ENCODE measurements around the gene TTC39B.

The TTC39B gene

DNA sequence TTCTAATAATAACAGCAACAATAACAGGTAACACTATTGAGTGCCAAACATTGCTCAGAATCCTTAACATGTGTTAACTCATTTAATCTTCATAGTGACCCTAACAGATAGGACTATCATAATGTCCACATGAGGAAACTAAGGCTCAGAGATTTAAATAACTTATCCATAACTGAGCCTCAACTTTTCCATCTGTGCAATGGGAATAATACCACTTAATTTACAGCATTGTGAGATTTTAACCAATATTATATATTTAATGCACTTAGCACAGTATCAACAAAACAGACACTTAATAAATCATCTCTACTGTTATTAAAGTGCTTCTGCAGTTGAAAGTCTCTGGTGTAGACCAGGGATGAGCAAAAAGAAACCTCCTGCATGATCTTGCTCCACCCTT lies 28.2 kb downstream of the TTC39B start:
- CTCF ChIA-PET = interaction anchor here (1.0 kb wide), 1 partner anchor 17 kb away, joined by 4 read pairs; no protein-coding TSS in a partner anchor

DNA sequence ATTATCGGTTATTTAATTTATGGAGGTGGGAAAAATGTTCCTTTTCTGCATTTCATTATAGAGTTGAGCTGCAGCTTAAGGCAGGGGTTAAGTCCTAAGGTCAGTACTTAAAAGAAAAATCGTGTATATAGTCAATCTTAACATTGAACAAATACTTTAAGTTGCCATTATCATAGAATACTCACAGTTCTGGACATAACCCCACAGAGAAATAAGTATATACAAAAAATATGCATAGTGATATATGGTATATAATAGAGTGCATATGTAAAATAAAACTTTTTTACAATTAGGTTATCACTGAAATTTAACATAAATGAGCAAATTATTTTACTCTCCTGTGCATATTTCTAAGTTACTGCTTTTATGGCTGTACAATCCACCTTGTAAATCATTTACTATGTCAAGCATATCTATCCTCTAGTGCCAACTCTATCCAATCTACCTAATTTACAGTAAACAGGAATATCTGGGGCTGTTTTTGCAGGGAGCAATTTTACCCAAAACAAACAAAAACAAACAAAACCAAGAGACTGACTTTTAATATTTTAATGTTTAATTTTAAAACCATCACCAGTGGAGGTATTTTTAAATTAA lies 28.8 kb downstream of the TTC39B start:
- POLR2A ChIA-PET = interaction anchor here (1.0 kb wide), 1 partner anchor 29 kb away, joined by 3 read pairs; the partner anchor contains the start of gene TTC39B
- Histone ChIP-seq H3K4me1 (ENCODE audit: control insufficient read depth, insufficient read depth, low read length) (no peaks in the 10 kb centered on the region), H3K36me3 (ENCODE audit: control insufficient read depth in 2 of 2, insufficient read depth in 1 of 2, low read length in 2 of 2) (no peaks in the 10 kb centered on the region), H3K4me3 (ENCODE audit: low read depth, low read length) (no peak overlapping the region), H3K9me3 (ENCODE audit: control insufficient read depth, insufficient read depth, low read depth, low read length) (no peaks in the 10 kb centered on the region), H3K27ac (ENCODE audit: extremely low read depth, low read depth, low read length) (no peak overlapping the region)
- TF ChIP-seq, protein P1, sequence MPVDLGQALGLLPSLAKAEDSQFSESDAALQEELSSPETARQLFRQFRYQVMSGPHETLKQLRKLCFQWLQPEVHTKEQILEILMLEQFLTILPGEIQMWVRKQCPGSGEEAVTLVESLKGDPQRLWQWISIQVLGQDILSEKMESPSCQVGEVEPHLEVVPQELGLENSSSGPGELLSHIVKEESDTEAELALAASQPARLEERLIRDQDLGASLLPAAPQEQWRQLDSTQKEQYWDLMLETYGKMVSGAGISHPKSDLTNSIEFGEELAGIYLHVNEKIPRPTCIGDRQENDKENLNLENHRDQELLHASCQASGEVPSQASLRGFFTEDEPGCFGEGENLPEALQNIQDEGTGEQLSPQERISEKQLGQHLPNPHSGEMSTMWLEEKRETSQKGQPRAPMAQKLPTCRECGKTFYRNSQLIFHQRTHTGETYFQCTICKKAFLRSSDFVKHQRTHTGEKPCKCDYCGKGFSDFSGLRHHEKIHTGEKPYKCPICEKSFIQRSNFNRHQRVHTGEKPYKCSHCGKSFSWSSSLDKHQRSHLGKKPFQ (tag by site-specific recombination; IDR thresholded peaks at IDR 0.05) = no peak
- TF ChIP-seq ZNF223 (tag by site-specific recombination; IDR thresholded peaks at IDR 0.05) = no peak
- CTCF ChIA-PET = interaction anchor here (0.6 to 1.3 kb wide), 9 partner anchors 9 to 138 kb away, joined by 3 to 6 read pairs (median 4); no protein-coding TSS in a partner anchor

More for the DNA sequence above, 28.2 kb downstream of the TTC39B start:
- Histone ChIP-seq H3K27ac (ENCODE audit: extremely low read depth, low read depth, low read length) (no peak overlapping the region), H3K36me3 (ENCODE audit: control insufficient read depth in 2 of 2, insufficient read depth in 1 of 2, low read length in 2 of 2) (no peaks in the 10 kb centered on the region), H3K4me1 (ENCODE audit: control insufficient read depth, insufficient read depth, low read length) (no peaks in the 10 kb centered on the region), H3K9me3 (ENCODE audit: control insufficient read depth, insufficient read depth, low read depth, low read length) (no peaks in the 10 kb centered on the region), H3K4me3 (ENCODE audit: low read depth, low read length) (no peak overlapping the region)
- POLR2A ChIA-PET = interaction anchor here (0.6 kb wide), 1 partner anchor 41 kb away, joined by 5 read pairs; no protein-coding TSS in a partner anchor
- no peak for TF ChIP-seq WT1 (tag by site-specific recombination; IDR thresholded peaks at IDR 0.05)
- no peak for TF ChIP-seq ZNF843 (tag by site-specific recombination; IDR thresholded peaks at IDR 0.05)
- TF ChIP-seq ZNF629 (tag by site-specific recombination; IDR thresholded peaks at IDR 0.05) = no peak
- no peak for TF ChIP-seq ZNF776 (tag by site-specific recombination; IDR thresholded peaks at IDR 0.05; ENCODE audit: borderline replicate concordance)
- TF ChIP-seq ZNF169 (tag by site-specific recombination; IDR thresholded peaks at IDR 0.05) = no peak
- TF ChIP-seq ZNF549 (tag by site-specific recombination; IDR thresholded peaks at IDR 0.05) = no peak

DNA sequence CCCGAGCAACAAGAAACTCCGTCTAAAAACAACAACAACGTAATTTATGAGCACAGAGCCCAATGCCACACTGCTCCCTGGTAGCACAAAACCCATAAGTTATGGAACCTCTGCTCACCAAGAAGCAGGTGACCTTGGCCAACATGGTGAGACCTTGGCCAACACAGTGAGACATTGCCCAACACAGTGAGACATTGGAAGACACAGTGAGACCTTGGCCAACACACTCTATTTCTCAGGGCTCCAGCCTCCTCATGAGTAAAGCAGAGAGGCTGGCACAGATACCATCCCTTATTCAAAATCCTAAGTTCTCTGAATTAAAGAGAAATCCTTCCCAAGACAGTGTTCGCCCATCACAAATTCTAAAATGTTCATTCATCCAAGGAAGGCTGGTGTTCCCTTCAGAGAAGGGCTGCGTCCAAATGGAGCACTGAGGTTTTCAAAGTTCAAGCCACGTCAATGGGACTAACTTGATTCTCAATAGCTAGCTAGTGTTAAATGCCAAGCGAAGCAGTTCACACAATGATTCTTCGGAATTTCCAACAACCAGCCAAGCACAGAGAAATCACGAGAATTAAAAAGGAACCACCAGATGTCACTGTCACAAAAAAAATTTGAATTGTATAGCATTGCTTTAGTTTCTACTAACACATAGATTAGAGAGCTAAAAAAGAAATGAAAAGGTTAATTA lies 29.5 kb downstream of the TTC39B start:
- Histone ChIP-seq H3K27ac (ENCODE audit: extremely low read depth, low read depth, low read length) (no peak overlapping the region), H3K4me1 (ENCODE audit: control insufficient read depth, insufficient read depth, low read length) (no peaks in the 10 kb centered on the region), H3K4me3 (ENCODE audit: low read depth, low read length) (no peak overlapping the region), H3K9me3 (ENCODE audit: control insufficient read depth, insufficient read depth, low read depth, low read length) (no peaks in the 10 kb centered on the region), H3K36me3 (ENCODE audit: control insufficient read depth in 2 of 2, insufficient read depth in 1 of 2, low read length in 2 of 2) (no peaks in the 10 kb centered on the region)
- TF ChIP-seq ZNF585B (tag by site-specific recombination; IDR thresholded peaks at IDR 0.05) (no peak), ZNF654 (tag by site-specific recombination; IDR thresholded peaks at IDR 0.05; ENCODE audit: low read depth) (peak; percentile 22; the same call in 1 of the 2 replicates)
- CTCF ChIA-PET = interaction anchor here (0.6 to 1.3 kb wide), 11 partner anchors 9 to 139 kb away, joined by 3 to 6 read pairs (median 3); no protein-coding TSS in a partner anchor
- POLR2A ChIA-PET = interaction anchor here (1.0 kb wide), 1 partner anchor 30 kb away, joined by 3 read pairs; the partner anchor contains the start of gene TTC39B

DNA sequence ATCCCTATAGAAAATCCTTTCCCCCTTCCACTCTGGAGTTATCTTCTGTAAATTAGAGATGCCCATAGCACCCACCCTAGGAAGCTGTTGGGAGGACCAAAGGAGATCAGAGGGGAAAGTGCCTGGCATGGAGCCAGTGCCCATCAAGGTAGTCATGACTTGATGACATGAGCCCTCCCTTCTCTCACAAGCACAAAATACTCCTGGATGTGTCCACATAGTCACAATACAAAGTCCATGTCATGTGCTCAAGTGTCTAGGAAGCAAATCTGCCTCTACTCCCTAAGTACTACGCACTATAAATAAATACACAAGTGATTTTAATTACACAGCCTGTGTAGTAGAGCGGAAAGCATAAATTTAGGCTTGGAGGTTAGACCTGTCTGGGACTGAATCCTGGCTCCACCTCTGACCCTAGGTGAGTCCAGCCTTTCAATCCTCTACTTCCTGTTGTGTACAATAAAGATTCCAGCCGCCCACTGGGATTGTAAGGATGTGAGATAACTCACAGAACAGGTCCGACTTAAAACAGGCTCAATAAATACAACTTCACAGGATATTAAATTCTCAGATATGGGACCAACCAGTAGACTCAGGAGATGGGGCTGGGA lies 30.6 kb downstream of the TTC39B start:
- no peak overlapping the region for H3K27ac ChIP-seq (ENCODE audit: extremely low read depth, low read depth, low read length)
- H3K9me3 ChIP-seq (ENCODE audit: control insufficient read depth, insufficient read depth, low read depth, low read length) = no peaks in the 10 kb centered on the region
- ChIA-PET POLR2A (no interaction called here), CTCF (interaction anchor here (0.6 kb wide), 1 partner anchor 59 kb away, joined by 3 read pairs; no protein-coding TSS in a partner anchor)
- H3K4me3 ChIP-seq (ENCODE audit: low read depth, low read length) = no peak overlapping the region
- no peaks in the 10 kb centered on the region for H3K36me3 ChIP-seq (ENCODE audit: control insufficient read depth in 2 of 2, insufficient read depth in 1 of 2, low read length in 2 of 2)
- TF ChIP-seq EGR2 (tag by site-specific recombination; IDR thresholded peaks at IDR 0.05; ENCODE audit: low read depth) = no peak
- no peak for TF ChIP-seq ZNF175 (tag by site-specific recombination; IDR thresholded peaks at IDR 0.05)
- TF ChIP-seq ZNF792 (tag by site-specific recombination; IDR thresholded peaks at IDR 0.05) = no peak
- TF ChIP-seq HOXC10 (CRISPR knock-in tag; IDR thresholded peaks at IDR 0.05) = no peak
- peak; percentile 32; the same call in 1 of the 2 replicates for TF ChIP-seq WT1 (tag by site-specific recombination; IDR thresholded peaks at IDR 0.05)
- H3K4me1 ChIP-seq (ENCODE audit: control insufficient read depth, insufficient read depth, low read length) = no peaks in the 10 kb centered on the region
